Suprapubic skin (tissue), 4 donors: Measurements from ENCODE around the gene PDXDC1.

ENCODE experiments used
- EP300 ChIP-seq: sonication (generic); formaldehyde crosslinking; IDR thresholded peaks from one replicate; pipeline ENCODE4 v1.6.1; 2017; ENCODE audit warnings: antibody characterized with exemption
- POLR2AphosphoS5 ChIP-seq, 3 donors: sonication (generic); formaldehyde crosslinking; IDR thresholded peaks; one replicate each; pipeline ENCODE4 v1.6.1; 2017; ENCODE audit warnings: antibody characterized with exemption in 3 of 3
- TF ChIP-seq, protein P1 (sequence below), 2 donors: fragments of 200-600 bp in 1 of 2; fragments of 450-650 bp in 1 of 2; sonication (generic) in 1 of 2; IDR thresholded peaks; one replicate each; pipeline ENCODE4 v1.5.1; 2016 to 2019; ENCODE audit warnings: antibody characterized with exemption in 2 of 2, mild to moderate bottlenecking in 1 of 2, moderate library complexity in 1 of 2

DNA sequence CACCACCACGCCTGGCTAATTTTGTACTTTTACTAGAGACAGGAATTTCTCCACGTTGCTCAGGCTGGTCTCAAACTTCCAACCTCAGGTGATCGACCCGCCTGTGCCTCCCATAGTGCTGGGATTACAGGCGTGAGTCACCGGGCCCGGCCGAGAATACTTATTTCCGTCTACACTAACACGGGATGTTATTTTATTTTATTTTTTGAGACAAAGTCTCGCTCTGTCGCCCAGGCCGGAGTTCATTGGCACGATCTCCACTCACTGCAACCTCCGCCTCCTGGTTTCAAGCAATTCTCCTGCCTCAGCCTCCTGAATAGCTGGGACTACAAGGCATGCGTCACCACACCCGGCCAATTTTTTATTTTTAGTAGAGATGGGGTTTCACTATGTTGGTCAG lies 9.5 kb upstream of the PDXDC1 start:
- TF ChIP-seq POLR2AphosphoS5 (IDR thresholded peaks at IDR 0.05) (no peak), EP300 (no peak)
- TF ChIP-seq, protein P1, sequence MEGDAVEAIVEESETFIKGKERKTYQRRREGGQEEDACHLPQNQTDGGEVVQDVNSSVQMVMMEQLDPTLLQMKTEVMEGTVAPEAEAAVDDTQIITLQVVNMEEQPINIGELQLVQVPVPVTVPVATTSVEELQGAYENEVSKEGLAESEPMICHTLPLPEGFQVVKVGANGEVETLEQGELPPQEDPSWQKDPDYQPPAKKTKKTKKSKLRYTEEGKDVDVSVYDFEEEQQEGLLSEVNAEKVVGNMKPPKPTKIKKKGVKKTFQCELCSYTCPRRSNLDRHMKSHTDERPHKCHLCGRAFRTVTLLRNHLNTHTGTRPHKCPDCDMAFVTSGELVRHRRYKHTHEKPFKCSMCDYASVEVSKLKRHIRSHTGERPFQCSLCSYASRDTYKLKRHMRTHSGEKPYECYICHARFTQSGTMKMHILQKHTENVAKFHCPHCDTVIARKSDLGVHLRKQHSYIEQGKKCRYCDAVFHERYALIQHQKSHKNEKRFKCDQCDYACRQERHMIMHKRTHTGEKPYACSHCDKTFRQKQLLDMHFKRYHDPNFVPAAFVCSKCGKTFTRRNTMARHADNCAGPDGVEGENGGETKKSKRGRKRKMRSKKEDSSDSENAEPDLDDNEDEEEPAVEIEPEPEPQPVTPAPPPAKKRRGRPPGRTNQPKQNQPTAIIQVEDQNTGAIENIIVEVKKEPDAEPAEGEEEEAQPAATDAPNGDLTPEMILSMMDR (IDR thresholded peaks at IDR 0.05): no peak
